WERI-Rb-1 (cell line): ENCODE data around the gene PARVB.

Experiments used
- DNase-seq: peaks from one replicate; pipeline ENCODE4 v3.0.0-alpha.2; 2020
- H3K27ac ChIP-seq: fragments of 250-450 bp; sonication (Bioruptor Pico); 2 replicates; pipeline ENCODE4 v1.5.1; 2020; ENCODE audit warnings: mild to moderate bottlenecking, moderate library complexity
- H3K27me3 ChIP-seq: fragments of 250-450 bp; sonication (Bioruptor Pico); 2 replicates; pipeline ENCODE4 v1.5.1; 2021; ENCODE audit warnings: mild to moderate bottlenecking, low read depth, moderate library complexity; ENCODE audit not compliant: insufficient read depth, severe bottlenecking
- H3K36me3 ChIP-seq: fragments of 250-450 bp; sonication (Bioruptor Pico); 2 replicates; pipeline ENCODE4 v1.5.1; 2020; ENCODE audit warnings: mild to moderate bottlenecking, moderate library complexity
- H3K4me3 ChIP-seq: 2 replicates; pipeline ENCODE4 v1.5.1; 2011; ENCODE audit warnings: low read depth, mild to moderate bottlenecking, control low read depth, low read length
- H3K9me3 ChIP-seq: fragments of 250-450 bp; sonication (Bioruptor Pico); 2 replicates; pipeline ENCODE4 v1.5.1; 2021; ENCODE audit warnings: mild to moderate bottlenecking, moderate library complexity; ENCODE audit not compliant: severe bottlenecking
- CTCF ChIP-seq: IDR thresholded peaks from 2 replicates; pipeline ENCODE4 v1.5.1; 2011; ENCODE audit warnings: low read depth, mild to moderate bottlenecking, control low read depth, inconsistent platforms, low read length

Gene PARVB

DNA sequence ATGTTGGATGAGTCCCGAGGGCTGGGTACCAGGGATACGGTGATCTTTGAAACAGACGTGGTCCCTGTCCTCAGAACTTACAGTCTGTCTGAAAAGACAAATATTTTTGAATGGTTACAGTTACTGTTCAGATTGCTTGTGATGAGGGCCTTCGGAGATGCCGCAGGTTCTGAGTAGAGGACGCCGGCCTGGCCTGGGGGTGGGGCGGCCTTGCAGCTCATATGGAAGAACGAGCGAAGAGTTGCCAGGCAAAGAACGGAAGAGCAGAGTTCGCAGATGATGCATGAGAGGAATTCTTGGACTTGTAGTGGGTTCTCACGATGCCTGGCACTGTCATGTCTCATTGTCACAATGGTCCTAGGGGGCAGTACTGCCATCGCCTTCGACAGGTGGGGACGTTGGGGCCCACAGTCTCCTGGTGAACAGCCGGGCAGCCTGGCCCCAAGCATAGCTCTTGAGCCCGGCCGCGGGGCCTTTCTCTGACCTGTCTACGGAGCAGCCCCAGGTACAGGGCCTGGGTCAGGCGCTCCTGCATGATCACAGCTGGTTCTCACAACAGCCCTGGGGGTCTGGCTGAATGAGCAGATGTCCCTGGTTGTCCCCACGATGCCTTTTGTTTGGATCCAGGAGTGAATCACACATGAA, 95.7 kb downstream of the PARVB start:
- Histone ChIP-seq H3K36me3 (no peaks in the 10 kb centered on the region), H3K9me3 (peaks cover 3% of the 10 kb centered on the region), H3K27ac (no peak overlapping the region), H3K4me3 (no peak overlapping the region), H3K27me3 (no peaks in the 10 kb centered on the region)
- DNase-seq = no peak
- no peak for TF ChIP-seq CTCF

- Histone ChIP-seq H3K27me3 (no peaks in the 10 kb centered on the region), H3K27ac (no peak overlapping the region)
- DNase-seq = peak; percentile 42
Measured at GRCh38 chr22:44120314-44120704, 96.2 kb downstream of the PARVB start.

DNA sequence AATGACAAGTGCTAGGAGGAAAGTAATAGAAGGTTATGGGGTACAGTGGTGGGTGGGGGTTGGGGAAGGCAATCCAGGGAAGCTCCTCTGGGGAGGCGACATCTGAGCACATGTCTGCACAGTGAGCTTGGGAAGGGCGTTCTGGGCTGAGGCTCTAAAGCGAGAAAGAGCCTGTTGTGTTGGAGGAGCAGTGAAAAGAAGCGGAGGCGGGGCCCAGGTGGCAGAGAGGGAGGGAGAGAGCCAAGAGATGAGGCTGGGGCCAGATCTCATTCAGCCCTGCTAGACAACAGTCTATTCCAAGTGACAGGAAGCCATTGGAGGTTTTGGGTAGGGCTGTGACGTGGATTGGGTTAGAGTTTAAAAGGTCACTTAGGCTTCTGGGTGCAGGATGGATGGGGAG, 101.3 kb downstream of the PARVB start:
- Histone ChIP-seq H3K4me3 (no peak overlapping the region), H3K9me3 (peaks cover 19% of the 10 kb centered on the region), H3K27ac (no peak overlapping the region), H3K36me3 (no peaks in the 10 kb centered on the region), H3K27me3 (no peaks in the 10 kb centered on the region)
- no peak for DNase-seq
- TF ChIP-seq CTCF = no peak

More at GRCh38 chr22:44120314-44120704, 96.2 kb downstream of the PARVB start:
- H3K4me3 ChIP-seq = no peak overlapping the region
- peak; percentile 52; the same call in 1 of the 2 replicates for TF ChIP-seq CTCF
- no peaks in the 10 kb centered on the region for H3K36me3 ChIP-seq
- H3K9me3 ChIP-seq = peaks cover 3% of the 10 kb centered on the region

DNA sequence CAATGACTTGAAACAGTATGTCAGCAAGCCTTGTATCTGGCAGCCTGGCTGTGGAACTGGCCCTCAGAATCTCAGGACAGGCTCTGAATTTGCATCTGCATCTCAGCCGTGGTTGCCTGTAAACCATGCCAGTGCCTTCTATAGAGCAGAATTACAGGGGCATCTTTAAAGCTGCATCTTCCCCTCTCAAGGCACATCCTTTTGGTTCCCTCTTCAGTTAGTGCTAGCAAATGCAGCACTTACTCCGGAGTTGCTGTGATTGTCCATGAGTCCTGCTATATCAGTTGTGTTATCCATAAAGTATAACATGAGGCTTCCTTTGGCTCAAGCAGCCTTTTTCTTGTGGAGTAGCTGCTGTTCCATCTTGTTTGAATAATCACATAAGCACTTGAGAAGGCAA, 102.7 kb downstream of the PARVB start:
- Histone ChIP-seq H3K9me3 (peaks cover 16% of the 10 kb centered on the region), H3K4me3 (no peak overlapping the region), H3K36me3 (no peaks in the 10 kb centered on the region), H3K27ac (no peak overlapping the region), H3K27me3 (no peaks in the 10 kb centered on the region)
- TF ChIP-seq CTCF = no peak
- no peak for DNase-seq

DNA sequence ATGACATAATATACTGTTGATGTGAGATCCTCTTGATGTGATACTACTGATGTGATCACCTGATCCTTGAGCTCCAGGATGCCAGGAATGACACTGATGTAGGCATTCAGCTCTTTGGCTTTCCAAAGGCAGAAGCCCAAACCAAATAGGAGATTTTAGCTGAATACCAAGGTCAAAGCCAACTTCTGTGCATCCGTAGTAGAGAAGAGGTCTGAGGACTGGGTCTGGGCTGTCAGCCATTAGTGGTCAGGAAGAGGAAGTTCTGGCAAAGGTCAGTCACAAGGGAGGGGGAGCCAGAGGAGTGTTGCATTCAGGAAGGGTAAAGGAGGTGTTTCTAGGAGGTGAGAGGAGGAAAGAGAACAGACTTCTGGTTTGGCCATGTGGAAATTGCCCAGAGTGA, 103.3 kb downstream of the PARVB start:
- DNase-seq = no peak
- no peak for TF ChIP-seq CTCF
- H3K36me3 ChIP-seq = no peaks in the 10 kb centered on the region

DNA sequence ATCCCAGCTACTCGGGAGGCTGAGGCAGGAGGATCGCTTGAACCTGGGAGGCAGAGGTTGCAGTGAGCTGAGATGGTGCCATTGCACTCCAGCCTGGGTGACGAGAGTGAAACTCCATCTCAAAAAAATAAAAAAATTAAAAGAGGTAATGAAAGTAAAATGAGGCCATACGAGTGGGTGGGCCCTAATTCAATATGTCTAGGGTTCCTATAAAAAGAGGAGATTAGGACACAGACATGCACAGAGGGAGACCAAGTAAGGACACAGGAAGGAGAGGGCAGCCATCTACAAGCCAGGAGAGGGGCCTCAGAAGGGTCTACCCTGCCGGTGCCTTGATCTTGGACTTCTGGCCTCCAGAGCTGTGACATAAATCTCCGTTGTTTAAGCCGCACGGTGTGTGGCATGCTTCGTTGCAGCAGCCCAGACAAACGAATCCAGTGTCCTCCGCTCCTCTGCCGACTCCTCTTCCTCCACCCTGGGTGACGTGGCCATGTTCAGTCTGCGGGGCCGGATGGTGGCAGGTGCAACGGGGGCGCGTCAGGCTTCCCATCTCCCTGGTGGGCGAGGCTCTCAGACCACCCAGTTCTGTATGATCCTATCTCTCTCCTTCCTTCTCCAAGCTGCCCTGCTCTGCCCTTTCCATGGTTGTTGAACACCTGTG, 105.0 kb downstream of the PARVB start:
- H3K27me3 ChIP-seq = no peaks in the 10 kb centered on the region
- TF ChIP-seq CTCF = no peak
- no peak overlapping the region for H3K4me3 ChIP-seq
- no peak overlapping the region for H3K27ac ChIP-seq
- no peak for DNase-seq
- H3K36me3 ChIP-seq = no peaks in the 10 kb centered on the region
- H3K9me3 ChIP-seq = peaks cover 16% of the 10 kb centered on the region

More for the DNA sequence above, 103.3 kb downstream of the PARVB start:
- no peak overlapping the region for H3K4me3 ChIP-seq
- H3K27me3 ChIP-seq = no peaks in the 10 kb centered on the region
- H3K27ac ChIP-seq = no peak overlapping the region
- peaks cover 16% of the 10 kb centered on the region for H3K9me3 ChIP-seq
